GM19043 (cell line): ENCODE measurements around the gene ATL2.
"Not testable (repeated sequence)": the region's sequence is repeated elsewhere in the genome, so short reads cannot be mapped to it uniquely, and the experiment has no call there.

Experiments used
- ATAC-seq: cut with Tn5 transposase; IDR thresholded peaks from one replicate; pipeline ENCODE4 v1.9.1; 2021; ENCODE audit warnings: low read depth; ENCODE audit not compliant: unreplicated experiment

Gene ATL2

DNA sequence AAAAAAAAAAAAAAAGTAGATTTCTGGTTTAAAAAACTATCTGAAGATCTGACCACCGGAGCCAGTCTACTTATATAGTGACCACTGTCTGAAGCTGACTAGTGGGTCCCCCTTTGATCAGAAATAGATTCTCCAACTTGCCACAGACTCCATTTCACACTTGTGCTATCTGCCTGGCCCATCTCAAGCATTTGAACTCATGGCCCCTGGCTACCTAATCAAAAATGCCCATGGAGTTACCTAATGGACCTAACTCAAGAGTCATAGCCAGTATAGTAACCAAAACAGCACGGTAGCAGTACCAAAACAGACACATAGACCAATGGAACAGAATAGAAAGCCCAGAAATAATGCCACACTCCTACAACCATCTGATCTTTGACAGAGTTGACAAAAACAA, 17.0 kb upstream of the ATL2 start:
- no peak for ATAC-seq

- ATAC-seq, result no peak
These were observed 13.9 kb upstream of the ATL2 start for GRCh38 chr2:38390947-38391346.

- ATAC-seq, result no peak
These were observed 10.8 kb upstream of the ATL2 start for GRCh38 chr2:38387887-38388286.

GRCh38 chr2:38386821-38387220, 9.7 kb upstream of the ATL2 start:
- ATAC-seq, result no peak

DNA sequence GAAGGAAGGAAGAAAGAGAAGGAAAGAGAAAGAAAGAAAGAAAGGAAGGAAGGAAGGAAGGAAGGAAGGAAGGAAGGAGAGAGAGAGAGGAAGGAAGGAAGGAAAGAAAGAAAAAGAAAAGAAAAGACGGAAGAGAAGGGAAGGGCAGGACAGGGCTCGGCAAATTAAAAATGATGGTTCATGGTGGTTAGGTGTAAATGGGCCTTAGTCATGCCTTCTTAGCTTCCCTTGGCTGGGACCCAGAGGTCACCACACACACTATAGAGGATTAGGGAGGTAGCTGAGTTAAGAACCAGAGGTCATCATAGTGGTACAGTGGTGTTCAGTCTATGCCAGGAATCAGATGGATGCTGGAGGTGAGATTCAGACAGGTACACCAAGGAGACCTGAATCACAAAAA, 9.3 kb upstream of the ATL2 start:
- ATAC-seq, result no peak

DNA sequence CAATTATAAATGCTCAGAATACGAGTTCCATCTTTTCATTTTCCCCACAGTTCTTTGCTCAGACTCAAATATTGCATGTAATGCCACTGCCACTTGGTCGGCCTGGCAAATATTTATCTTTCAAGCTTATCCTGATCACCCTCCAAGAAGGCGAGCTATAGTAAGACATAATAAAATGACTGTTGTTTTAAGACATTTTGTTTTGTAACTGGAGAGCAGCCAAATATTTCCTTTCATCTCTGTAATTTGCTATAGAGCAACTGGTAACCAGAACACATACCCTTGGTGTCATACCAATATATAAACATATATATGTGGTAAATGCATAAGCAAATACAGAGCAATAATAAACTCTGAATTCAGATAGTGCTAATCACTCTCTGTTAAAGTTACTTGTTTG, 7.3 kb upstream of the ATL2 start:
- ATAC-seq, result no peak

DNA sequence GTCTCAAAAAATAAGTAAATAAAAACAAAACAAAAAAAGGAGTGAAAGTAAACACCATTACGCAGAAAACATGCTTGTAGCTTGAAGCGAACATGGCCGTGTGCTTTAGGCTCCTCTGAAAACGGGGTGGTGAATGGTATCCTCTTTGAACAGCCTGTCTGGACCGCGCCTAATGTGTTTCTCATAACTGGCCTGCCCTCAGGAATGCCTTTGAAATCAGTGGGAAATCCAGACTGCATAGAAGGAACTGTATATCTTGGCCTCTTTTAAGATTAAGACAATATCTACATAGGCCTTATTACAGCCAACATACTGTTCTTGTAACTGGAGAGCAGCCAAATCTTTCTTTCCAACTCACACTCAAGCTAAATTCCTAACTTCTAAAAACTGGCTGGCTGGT, 6.7 kb upstream of the ATL2 start:
- not testable (repeated sequence) for ATAC-seq

DNA sequence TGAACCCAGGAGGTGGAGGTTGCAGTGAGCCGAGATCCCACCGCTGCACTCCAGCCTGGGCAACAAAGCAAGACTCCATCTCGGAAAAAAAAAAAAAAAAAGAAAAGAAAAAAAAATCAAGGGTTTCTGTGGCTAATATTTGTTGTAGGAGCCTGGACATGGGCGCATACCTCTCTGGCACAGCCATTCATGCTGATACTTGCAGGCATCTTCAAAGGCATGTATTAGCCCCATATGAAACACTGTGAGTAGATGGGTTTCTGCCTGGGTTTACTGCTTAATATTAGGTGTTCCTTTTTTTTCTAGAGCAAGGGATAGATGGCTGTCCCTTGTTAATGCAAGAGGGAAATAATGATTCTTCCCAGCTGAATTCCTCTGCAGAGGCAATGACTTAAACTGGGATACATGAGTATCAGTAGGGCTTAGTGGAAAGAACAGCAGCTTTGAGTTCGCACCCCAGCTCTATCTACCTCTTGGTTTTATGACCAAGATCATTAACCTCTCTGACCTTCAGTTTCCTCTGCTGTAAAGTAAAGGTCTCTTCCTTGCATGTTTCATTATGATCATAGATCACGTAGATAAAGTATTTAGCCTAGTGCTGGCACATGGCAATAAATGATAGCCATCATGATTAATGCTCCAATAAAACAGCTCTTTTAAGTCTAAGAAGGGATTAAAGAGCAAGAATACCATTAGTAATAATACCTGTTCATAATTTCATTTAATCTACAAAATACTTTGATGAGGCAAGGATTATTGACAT, 4.5 kb upstream of the ATL2 start:
- no peak for ATAC-seq

GRCh38 chr2:38380397-38381130, 3.5 kb upstream of the ATL2 start:
- ATAC-seq, result no peak

DNA sequence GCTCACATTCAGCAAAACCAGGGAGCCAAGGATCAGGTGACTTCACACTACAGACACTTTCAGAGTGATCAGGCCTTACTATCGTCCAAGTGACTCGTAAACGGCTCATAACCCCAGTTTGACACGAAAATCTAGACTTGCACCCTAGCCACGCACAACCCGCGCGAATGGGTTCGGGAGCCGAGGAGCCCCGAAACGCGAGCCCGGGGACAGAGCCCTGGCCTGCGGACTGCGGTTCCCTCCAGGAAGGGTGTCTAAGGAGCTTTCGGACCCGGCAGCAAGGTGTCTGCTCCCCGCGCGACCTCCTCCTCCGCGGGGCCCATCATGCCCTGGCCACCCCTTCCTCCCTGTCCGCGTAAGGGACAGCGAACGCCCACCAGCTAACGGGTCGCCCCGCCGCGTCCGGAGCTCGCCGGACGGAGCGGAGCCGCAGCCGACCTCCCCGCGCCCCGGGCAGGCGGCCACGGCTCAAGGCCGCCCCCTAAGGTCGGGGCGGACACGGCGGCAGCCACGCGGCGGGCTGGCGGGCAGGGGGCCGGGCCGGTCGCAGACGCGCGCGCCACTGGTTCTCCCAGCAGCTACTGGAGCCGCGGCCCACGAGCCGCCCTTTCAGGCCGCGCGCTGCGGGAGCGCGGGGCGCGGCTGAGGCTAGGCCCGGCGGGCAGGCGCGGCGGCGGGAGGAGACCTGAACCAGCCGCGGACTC, 575 bp downstream of the ATL2 start:
- peak; percentile 44 for ATAC-seq

DNA sequence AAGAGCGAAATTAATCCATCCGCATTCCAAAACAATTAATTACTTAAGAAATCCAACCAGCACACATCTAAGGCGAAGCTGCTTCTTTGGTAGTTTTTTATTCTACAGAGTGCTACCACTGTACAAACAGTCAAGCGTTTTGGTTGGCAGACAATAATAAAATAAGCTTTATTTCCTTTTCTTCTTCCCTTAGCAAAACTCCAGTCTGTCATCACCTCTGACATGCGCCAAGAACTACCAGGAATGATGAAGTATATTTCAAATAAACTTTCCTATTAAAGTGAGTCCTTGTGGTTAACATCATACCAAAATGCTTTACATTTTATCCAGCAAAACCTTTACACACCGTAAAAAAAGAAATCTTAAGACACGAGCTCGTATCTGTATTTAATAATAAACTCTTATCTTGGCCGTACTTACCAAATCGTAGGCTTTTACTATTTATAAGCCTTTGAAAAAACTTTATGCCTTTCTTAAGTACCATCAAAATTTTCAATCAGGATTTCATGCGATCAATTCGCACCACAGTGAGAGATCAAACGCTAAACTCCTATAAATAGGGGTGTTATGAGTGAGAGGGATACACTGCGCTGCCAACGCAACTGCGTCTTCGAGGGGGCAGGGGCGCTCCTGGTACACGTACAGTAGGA, 1.3 kb downstream of the ATL2 start:
- ATAC-seq, result peak; percentile 31

DNA sequence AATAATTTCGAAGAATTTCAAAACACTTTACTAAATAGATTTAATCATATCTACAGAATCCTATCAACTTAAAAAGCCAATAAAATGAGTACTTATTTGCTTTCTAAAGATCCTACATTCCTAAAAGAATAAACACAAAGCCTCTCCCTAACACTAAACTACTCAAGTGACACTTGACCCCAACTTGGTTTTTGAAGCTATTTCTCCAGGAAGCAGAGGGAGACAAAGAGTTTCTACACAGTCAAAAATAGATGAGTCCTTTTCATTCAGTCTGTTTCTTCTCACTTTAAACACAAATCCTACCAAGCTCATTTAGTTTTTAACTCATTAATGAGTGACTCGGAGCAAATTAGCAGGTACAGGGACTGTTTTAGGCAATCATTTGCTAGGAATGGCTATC, 2.1 kb downstream of the ATL2 start:
- no peak for ATAC-seq

DNA sequence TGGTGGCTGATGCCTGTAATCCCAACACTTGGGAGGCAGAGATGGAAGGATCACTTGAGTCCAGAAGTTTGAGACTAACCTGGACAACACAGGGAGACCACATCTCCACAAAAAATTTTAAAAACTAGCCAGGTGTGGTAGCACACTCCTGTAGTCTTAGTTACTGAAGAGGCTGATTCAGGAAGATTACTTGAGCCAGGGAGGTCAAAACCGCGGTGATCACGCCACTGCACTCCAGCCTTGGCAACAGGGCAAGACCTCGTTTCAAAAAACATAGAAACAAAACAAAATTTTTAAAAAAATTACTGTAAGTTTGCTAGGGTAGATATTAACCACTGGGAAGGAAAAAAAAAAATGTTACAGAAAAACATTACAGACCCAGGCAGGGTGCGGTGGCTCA, 5.8 kb downstream of the ATL2 start:
- ATAC-seq, result no peak

- ATAC-seq, result no peak
These were observed 6.4 kb downstream of the ATL2 start for GRCh38 chr2:38370664-38371063.

DNA sequence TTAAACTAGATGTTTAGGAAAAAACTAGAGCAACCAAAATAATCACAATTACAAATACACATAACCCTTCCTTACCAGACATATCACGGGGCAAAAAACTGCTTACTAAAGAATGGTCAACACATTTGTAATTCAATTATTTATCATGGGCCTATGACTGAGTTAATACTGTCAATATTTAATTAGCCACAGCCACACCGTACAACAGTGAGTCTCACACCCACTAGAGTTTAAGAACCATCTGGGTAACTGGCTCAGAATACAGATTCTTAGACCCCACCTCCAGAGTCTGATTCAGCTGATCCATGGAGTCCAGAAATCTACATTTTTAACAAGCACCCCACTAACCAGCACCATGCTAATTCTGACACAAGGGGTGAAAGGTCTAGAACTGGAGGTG, 14.8 kb downstream of the ATL2 start:
- no peak for ATAC-seq

- no peak for ATAC-seq
These were observed 16.9 kb downstream of the ATL2 start for GRCh38 chr2:38360177-38360576.

DNA sequence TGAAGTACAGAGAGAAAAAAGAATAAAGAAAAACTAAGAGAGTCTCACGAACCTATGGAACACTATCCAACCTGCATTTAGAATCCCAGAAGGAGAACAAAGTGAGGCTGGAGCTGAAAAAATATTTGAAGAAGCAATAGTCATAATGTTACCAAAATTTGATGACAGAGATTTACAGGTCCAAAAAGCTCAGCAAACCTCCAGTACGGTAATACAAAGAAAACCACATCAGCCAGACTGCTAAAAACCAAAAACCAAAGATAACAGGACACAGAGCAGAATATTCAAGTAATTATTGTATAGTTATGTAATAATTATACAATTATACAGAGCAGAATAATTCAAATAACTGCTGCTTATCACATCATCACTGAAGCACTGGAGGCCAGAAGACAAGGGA, 23.7 kb downstream of the ATL2 start:
- no peak for ATAC-seq

DNA sequence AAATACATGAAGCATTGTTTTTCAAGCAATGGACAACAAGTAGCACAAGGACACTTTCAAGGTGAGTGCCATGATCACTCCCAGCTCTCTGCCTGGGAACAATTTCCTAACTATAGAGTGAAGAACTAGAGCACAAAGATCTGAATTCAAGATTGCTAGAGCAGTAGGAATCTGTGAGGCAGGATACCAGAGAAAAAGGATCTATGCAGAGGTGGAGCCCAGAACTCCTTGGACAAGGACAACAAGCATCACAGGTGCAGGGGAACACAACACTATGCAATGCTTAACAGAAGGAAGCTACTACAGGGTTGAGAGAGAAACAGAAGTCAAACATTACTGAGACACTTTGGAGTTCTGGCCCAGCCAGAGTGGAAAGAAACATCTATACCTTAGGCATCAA, 24.7 kb downstream of the ATL2 start:
- no peak for ATAC-seq

- ATAC-seq, result no peak
These were observed 31.6 kb downstream of the ATL2 start for GRCh38 chr2:38345323-38346038.

DNA sequence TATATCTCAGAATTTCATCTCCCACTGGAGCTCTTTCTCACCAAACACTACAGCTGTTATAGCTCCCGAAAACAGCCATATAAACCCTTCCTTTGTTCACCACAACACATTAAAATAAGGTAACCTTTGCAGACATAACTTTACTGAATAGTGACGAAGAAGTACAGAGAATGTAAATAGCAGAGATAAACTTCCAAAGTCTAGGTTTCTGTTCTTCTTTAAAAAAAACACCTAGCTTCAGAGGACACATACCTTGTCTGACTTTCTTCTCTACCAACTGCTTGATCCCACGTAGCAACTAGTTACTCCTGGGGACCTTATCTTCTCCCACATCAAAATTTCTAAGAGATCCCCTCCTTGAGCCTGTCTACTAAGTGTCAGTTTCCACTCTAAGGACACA, 32.3 kb downstream of the ATL2 start:
- no peak for ATAC-seq

- ATAC-seq, result no peak
These were observed 33.9 kb downstream of the ATL2 start for GRCh38 chr2:38343212-38343611.
